CD14-positive monocyte (primary cell): ENCODE measurements around the gene ART1. TPM values are rescaled to one million over a fixed set of nuclear protein-coding genes. Genes with fewer than 3 reads are reported as not detected.

Experiments
- DNase-seq, 3 donors: peaks; one replicate each; pipeline ENCODE4 v3.0.0-alpha.2; 2011 to 2022
- H2AFZ ChIP-seq: 2 replicates; pipeline ENCODE4 v1.6.0; 2012; ENCODE audit warnings: mild to moderate bottlenecking, low read depth, low read length, inconsistent platforms; ENCODE audit not compliant: insufficient read depth, poor library complexity, severe bottlenecking
- H3K27ac ChIP-seq, 2 donors: 1 replicate in 1 of 2; 2 replicates in 1 of 2; pipeline ENCODE4 v1.5.1; 2012 to 2013; ENCODE audit warnings: low read length in 2 of 2, control low read depth in 1 of 2, inconsistent platforms in 1 of 2, low read depth in 1 of 2, mild to moderate bottlenecking in 1 of 2
- H3K27me3 ChIP-seq, 2 donors: one replicate each; pipeline versions ENCODE4 v1.6.0 to v1.6.1; 2011 to 2013; ENCODE audit warnings: low read length in 2 of 2; ENCODE audit not compliant: control insufficient read depth in 2 of 2, insufficient read depth in 2 of 2
- H3K36me3 ChIP-seq, 2 donors: replicated peaks in 1 of 2; 1 replicate in 1 of 2; 2 replicates in 1 of 2; pipeline versions ENCODE4 v1.5.1 to v1.6.1; 2012 to 2013; ENCODE audit warnings: low read length in 2 of 2, control low read depth in 1 of 2, inconsistent platforms in 1 of 2, mild to moderate bottlenecking in 1 of 2; ENCODE audit not compliant: insufficient read depth in 2 of 2, control insufficient read depth in 1 of 2
- H3K4me1 ChIP-seq, 2 donors: 1 replicate in 1 of 2; 2 replicates in 1 of 2; pipeline versions ENCODE4 v1.5.1 to v1.6.1; 2012 to 2013; ENCODE audit warnings: low read length in 2 of 2, control low read depth in 1 of 2, inconsistent platforms in 1 of 2, mild to moderate bottlenecking in 1 of 2, moderate library complexity in 1 of 2; ENCODE audit not compliant: insufficient read depth in 2 of 2, control insufficient read depth in 1 of 2
- H3K4me2 ChIP-seq: replicated peaks from 2 replicates; pipeline ENCODE3; 2012; ENCODE audit warnings: low read length, moderate library complexity, mild to moderate bottlenecking; ENCODE audit not compliant: poor library complexity, severe bottlenecking; ENCODE audit errors: extremely low read depth
- H3K4me3 ChIP-seq, 3 experiments: fragments of 200-600 bp in 1 of 3; sonication (generic) in 1 of 3; replicated peaks in 1 of 3; 1 replicate in 2 of 3; 2 replicates in 1 of 3; pipeline ENCODE4 v1.5.1; 2011 to 2013; ENCODE audit warnings: low read length in 3 of 3, mild to moderate bottlenecking in 3 of 3, control low read depth in 2 of 3, low read depth in 2 of 3, inconsistent platforms in 1 of 3, moderate library complexity in 1 of 3
- H3K79me2 ChIP-seq: 2 replicates; pipeline ENCODE4 v1.6.0; 2012; ENCODE audit warnings: mild to moderate bottlenecking, control low read depth, inconsistent platforms, low read length, moderate library complexity; ENCODE audit not compliant: insufficient read depth
- H3K9ac ChIP-seq: 2 replicates; pipeline ENCODE4 v1.6.0; 2017; ENCODE audit warnings: low read length, mild to moderate bottlenecking; ENCODE audit not compliant: insufficient read depth, poor library complexity, severe bottlenecking
- H3K9me3 ChIP-seq, 2 donors: replicated peaks in 1 of 2; 1 replicate in 1 of 2; 2 replicates in 1 of 2; pipeline versions ENCODE4 v1.5.1 to v1.6.1; 2012 to 2013; ENCODE audit warnings: low read length in 2 of 2, control low read depth in 1 of 2; ENCODE audit not compliant: control insufficient read depth in 1 of 2, insufficient read depth in 1 of 2
- H4K20me1 ChIP-seq: 2 replicates; pipeline ENCODE4 v1.6.0; 2012; ENCODE audit warnings: mild to moderate bottlenecking, low read length, control low read depth, moderate library complexity; ENCODE audit not compliant: insufficient read depth
- H3K27ac Mint-ChIP-seq, 7 donors: one replicate each; pipeline ENCODE4 v1.8.0; 2020; ENCODE audit warnings: mild to moderate bottlenecking in 7 of 7, mixed read lengths in 7 of 7, moderate library complexity in 6 of 7, inconsistent platforms in 2 of 7
- H3K27me3 Mint-ChIP-seq, 3 donors: one replicate each; pipeline ENCODE4 v1.8.0; 2021 to 2022; ENCODE audit warnings: low read depth in 3 of 3, mild to moderate bottlenecking in 3 of 3, mixed read lengths in 3 of 3, moderate library complexity in 3 of 3, inconsistent platforms in 1 of 3
- H3K36me3 Mint-ChIP-seq, 2 donors: one replicate each; pipeline ENCODE4 v1.8.0; 2020; ENCODE audit warnings: mixed read lengths in 2 of 2, inconsistent platforms in 1 of 2, mild to moderate bottlenecking in 1 of 2
- H3K4me1 Mint-ChIP-seq: one replicate; pipeline ENCODE4 v1.8.0; 2020; ENCODE audit warnings: mild to moderate bottlenecking, mixed read lengths
- H3K4me3 Mint-ChIP-seq, 2 donors: one replicate each; pipeline ENCODE4 v1.8.0; 2020; ENCODE audit warnings: mild to moderate bottlenecking in 2 of 2, mixed read lengths in 2 of 2, moderate library complexity in 1 of 2
- H3K9me3 Mint-ChIP-seq, 7 donors: one replicate each; pipeline ENCODE4 v1.8.0; 2020 to 2022; ENCODE audit warnings: mixed read lengths in 7 of 7, mild to moderate bottlenecking in 6 of 7, moderate library complexity in 6 of 7, inconsistent platforms in 2 of 7
- CTCF ChIP-seq: fragments of 200-600 bp; IDR thresholded peaks from one replicate; pipeline ENCODE4 v1.8.0; 2022; ENCODE audit warnings: antibody characterized with exemption, mild to moderate bottlenecking
- WGBS: methylation state at CpG from one replicate; pipeline ENCODE4 v1.1.5; 2013; ENCODE audit warnings: missing lambda C conversion rate; ENCODE audit not compliant: insufficient coverage; 5-methylcytosine and 5-hydroxymethylcytosine counted together
- intact Hi-C, 2 donors: fragments of 100-400 bp; cut with micrococcal nuclease; formaldehyde crosslinking; loops; one replicate each; pipeline versions ENCODE4 v1.15.0 to v1.15.1; 2023
- polyA plus RNA-seq, 3 donors: library from polyadenylated mRNA; depleted of rRNA in 1 of 3; unstranded in 2 of 3; stranded (reverse) in 1 of 3; fragments of 300-500 nt in 2 of 3; fragments of >200 nt in 1 of 3; fragmentation: Illumina TruSeq in 2 of 3; gene quantifications; 1 replicate in 2 of 3; 2 replicates in 1 of 3; pipeline ENCODE4 v1.2.3, GENCODE V29; 2012 to 2021

Gene ART1
- polyA plus RNA-seq, 3 donors: not detected

DNA sequence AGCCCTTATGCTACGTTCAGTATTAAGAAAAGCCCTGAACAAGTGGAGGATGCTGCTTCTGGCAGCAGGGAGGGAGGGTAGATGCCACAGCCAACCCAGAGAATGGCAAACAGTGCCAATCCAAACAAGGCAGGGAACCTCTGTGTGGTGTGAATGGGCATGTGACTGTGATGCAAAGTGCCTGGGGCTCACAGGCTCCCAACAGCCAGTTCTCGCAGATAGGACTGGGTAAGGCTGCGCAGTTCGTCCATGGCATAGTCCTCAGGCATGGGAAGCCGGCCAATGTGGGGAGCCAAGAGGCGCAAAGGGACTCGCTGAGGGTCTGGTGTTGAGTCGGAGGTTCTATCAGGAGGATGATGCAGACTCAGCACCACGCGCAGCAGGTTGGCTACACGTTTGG, 31.0 kb downstream of the ART1 start:
- no peak for TF ChIP-seq CTCF
- Histone ChIP-seq H3K4me3 (no peak overlapping the region), H3K9me3 (no peaks in the 10 kb centered on the region), H3K9ac (no peak overlapping the region), H3K4me2 (no peak overlapping the region), H2AFZ (no peak overlapping the region), H3K4me1 (no peaks in the 10 kb centered on the region), H3K27me3 (no peaks in the 10 kb centered on the region), H3K36me3 (peaks cover 86 to 100% of the 10 kb centered on the region in 2 donors), H3K27ac (peak overlapping the region in 1 of 2 donors; percentile 11), H3K79me2 (no peaks in the 10 kb centered on the region), H4K20me1 (no peaks in the 10 kb centered on the region)
- intact Hi-C loops: no loop called here
- over 99% methylated on average over 11 of the region's 11 CpGs for WGBS
- Mint-ChIP-seq H3K27me3 (peaks cover 0 to 2% (median 0%) of the 10 kb centered on the region in 3 donors), H3K4me1 (no peaks in the 10 kb centered on the region), H3K27ac (peak overlapping the region in 1 of 7 donors; percentile 51), H3K36me3 (peaks cover 90 to 94% of the 10 kb centered on the region in 2 donors), H3K4me3 (no peak overlapping the region), H3K9me3 (no peaks in the 10 kb centered on the region)
- DNase-seq: no peak

- Histone ChIP-seq H3K79me2 (no peaks in the 10 kb centered on the region), H4K20me1 (no peaks in the 10 kb centered on the region), H2AFZ (no peak overlapping the region), H3K27ac (no peak overlapping the region), H3K9ac (no peak overlapping the region), H3K4me1 (no peaks in the 10 kb centered on the region), H3K4me2 (no peak overlapping the region), H3K9me3 (no peaks in the 10 kb centered on the region), H3K4me3 (no peak overlapping the region), H3K27me3 (no peaks in the 10 kb centered on the region), H3K36me3 (peaks cover 92 to 100% of the 10 kb centered on the region in 2 donors)
- no peaks in the 10 kb centered on the region for H3K27me3 Mint-ChIP-seq
- WGBS: no CpG with 5 or more reads among the region's 3 CpGs
- no peak for TF ChIP-seq CTCF
- no peak overlapping the region for H3K4me3 Mint-ChIP-seq
- no peak for DNase-seq
- H3K9me3 Mint-ChIP-seq: no peaks in the 10 kb centered on the region
- peaks cover 89 to 95% of the 10 kb centered on the region in 2 donors for H3K36me3 Mint-ChIP-seq
- H3K27ac Mint-ChIP-seq: no peak overlapping the region
- intact Hi-C loops: no loop called here
- no peaks in the 10 kb centered on the region for H3K4me1 Mint-ChIP-seq
Observed at GRCh38 chr11:3679077-3679476, 34.1 kb downstream of the ART1 start.
